Measurements from ENCODE around the gene OR52B6.

DNA sequence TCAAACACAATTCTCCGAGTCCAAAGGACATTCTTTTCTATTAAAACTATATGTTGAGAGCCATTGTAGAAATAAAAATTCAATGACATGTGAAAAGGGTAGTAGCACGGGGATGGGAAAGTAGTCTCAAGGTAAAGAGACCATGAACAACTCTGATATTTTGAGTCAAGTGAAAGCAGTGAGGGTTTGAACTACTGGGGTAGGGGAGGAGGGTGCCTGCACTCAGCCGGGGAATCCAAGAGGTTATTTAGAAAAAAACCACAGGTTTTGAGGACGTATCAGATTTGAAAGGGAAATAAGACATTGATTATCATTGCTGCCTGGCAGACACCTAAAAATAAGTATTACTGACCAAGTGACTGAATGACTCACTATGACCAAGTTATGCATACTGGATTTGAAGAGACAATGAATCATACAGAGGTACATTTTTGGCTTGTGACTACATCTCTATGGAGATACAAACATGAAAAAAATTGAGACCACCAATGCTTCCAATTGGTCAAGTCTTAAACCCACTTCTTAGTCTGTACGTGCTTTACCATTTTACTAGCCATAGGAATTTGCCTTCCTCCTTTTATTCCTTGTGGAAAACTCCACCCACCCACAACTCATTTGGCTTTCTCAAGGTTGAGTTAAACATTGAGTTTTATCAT is 30.1 kb upstream of the OR52B6 start:
- TF ChIP-seq CTCF (tag by site-specific recombination; IDR thresholded peaks at IDR 0.05): no peak
- TF ChIP-seq, protein P1, sequence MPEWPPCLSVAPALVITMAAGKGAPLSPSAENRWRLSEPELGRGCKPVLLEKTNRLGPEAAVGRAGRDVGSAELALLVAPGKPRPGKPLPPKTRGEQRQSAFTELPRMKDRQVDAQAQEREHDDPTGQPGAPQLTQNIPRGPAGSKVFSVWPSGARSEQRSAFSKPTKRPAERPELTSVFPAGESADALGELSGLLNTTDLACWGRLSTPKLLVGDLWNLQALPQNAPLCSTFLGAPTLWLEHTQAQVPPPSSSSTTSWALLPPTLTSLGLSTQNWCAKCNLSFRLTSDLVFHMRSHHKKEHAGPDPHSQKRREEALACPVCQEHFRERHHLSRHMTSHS (tag by site-specific recombination; IDR thresholded peaks at IDR 0.05): no peak
- TF ChIP-seq ZNF274 (IDR thresholded peaks at IDR 0.05; ENCODE audit: low read length): no peak
- no peak for TF ChIP-seq ZNF274 (tag by site-specific recombination; IDR thresholded peaks at IDR 0.05; ENCODE audit: borderline replicate concordance)
- TF ChIP-seq ZNF302 (tag by site-specific recombination; IDR thresholded peaks at IDR 0.05; ENCODE audit: low read depth): no peak
- TF ChIP-seq ZBTB26 (tag by site-specific recombination; optimal IDR thresholded peaks at IDR 0.05): no peak
- TF ChIP-seq ZNF214 (tag by site-specific recombination; IDR thresholded peaks at IDR 0.05; ENCODE audit: borderline replicate concordance): no peak
- no peak for TF ChIP-seq SETDB1 (IDR thresholded peaks at IDR 0.05; ENCODE audit: insufficient read length, low read length)
